ENCODE data around the gene FN1.

FN1 gene

GRCh38 chr2:215354771-215355695 is 80.8 kb downstream of the FN1 start:
- H3K36me3 ChIP-seq (ENCODE audit: control insufficient read depth, insufficient read depth, low read length) = peaks cover 27% of the 10 kb centered on the region
- H3K9me3 ChIP-seq (ENCODE audit: control insufficient read depth, insufficient read depth, low read length) = no peaks in the 10 kb centered on the region
- no peak overlapping the region for H3K4me3 ChIP-seq (ENCODE audit: low read depth, low read length)
- H3K9ac ChIP-seq (ENCODE audit: low read depth, low read length) = no peak overlapping the region
- H3K4me1 ChIP-seq (ENCODE audit: control insufficient read depth, insufficient read depth, low read length) = no peaks in the 10 kb centered on the region
- no peaks in the 10 kb centered on the region for H3K27me3 ChIP-seq (ENCODE audit: control insufficient read depth, insufficient read depth, low read length)
- no peak overlapping the region for H3K27ac ChIP-seq (ENCODE audit: low read depth, low read length)

GRCh38 chr2:215352602-215353001 is 83.3 kb downstream of the FN1 start:
- Histone ChIP-seq H3K27ac (ENCODE audit: low read depth, low read length) (no peak overlapping the region), H3K36me3 (ENCODE audit: control insufficient read depth, insufficient read depth, low read length) (peaks cover 43% of the 10 kb centered on the region), H3K27me3 (ENCODE audit: control insufficient read depth, insufficient read depth, low read length) (no peaks in the 10 kb centered on the region), H3K4me1 (ENCODE audit: control insufficient read depth, insufficient read depth, low read length) (no peaks in the 10 kb centered on the region), H3K9ac (ENCODE audit: low read depth, low read length) (no peak overlapping the region), H3K4me3 (ENCODE audit: low read depth, low read length) (no peak overlapping the region), H3K9me3 (ENCODE audit: control insufficient read depth, insufficient read depth, low read length) (no peaks in the 10 kb centered on the region)

DNA sequence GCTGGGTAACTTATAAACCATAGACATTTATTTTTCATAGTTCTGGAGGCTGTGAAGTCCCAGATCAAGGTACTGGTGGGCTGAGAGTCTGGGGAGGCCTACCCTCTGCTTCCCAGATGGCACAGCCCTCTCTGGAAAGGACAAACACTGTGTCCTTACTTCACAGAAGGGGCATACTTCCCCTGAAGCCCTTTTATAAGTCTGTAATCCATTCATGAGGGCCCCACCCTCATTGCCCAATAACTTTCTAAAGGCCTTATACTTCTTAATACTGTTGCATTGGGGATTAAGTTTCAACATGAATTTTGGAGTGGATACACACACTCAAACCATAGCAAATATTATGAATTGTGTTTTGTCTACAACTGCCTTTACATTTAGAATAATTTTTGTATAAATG is 88.0 kb downstream of the FN1 start:
- Histone ChIP-seq H3K4me1 (ENCODE audit: control insufficient read depth, insufficient read depth, low read length) (no peaks in the 10 kb centered on the region), H3K4me3 (ENCODE audit: low read depth, low read length) (no peak overlapping the region), H3K27me3 (ENCODE audit: control insufficient read depth, insufficient read depth, low read length) (no peaks in the 10 kb centered on the region), H3K9ac (ENCODE audit: low read depth, low read length) (no peak overlapping the region), H3K36me3 (ENCODE audit: control insufficient read depth, insufficient read depth, low read length) (peaks cover 81% of the 10 kb centered on the region), H3K9me3 (ENCODE audit: control insufficient read depth, insufficient read depth, low read length) (no peaks in the 10 kb centered on the region), H3K27ac (ENCODE audit: low read depth, low read length) (no peak overlapping the region)

DNA sequence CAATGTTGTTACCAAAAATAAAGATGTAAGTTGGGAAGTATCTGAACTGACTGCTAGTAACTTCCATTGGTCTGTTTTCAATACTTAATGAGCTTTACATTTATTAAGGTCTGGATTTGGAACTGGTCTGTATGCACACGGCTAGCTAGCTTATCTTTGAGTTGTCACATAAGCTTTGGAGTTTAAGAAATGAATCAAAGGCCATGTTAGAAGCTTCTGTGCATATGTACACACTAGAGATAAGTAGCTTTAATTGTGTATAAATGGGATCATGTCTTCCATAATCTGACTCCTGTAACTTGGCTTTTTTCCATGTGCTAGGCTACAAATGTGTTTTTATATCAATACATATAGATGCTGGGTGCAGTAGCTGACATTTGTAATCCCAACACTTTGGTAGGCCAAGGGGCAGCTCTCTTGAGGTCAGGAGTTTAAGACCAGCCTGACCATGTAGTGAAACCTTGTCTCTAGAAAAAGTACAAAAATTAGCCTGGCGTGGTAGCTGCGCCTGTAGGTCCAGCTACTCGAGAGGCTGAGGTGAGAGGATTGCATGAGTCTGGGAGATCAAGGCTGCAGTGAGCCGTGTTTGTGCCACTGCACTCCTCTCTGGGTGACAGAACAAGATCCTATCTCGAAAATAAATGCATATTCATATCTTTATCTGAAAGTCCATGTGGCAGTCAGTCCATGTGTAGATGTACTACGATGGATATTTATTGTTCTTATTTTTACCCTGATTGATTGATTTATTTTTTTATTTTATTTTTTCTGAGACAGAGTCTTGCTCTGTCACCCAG is 96.8 kb downstream of the FN1 start:
- H3K9me3 ChIP-seq (ENCODE audit: control insufficient read depth, insufficient read depth, low read length) = no peaks in the 10 kb centered on the region
- H3K4me1 ChIP-seq (ENCODE audit: control insufficient read depth, insufficient read depth, low read length) = no peaks in the 10 kb centered on the region
- no peak overlapping the region for H3K9ac ChIP-seq (ENCODE audit: low read depth, low read length)
- H3K36me3 ChIP-seq (ENCODE audit: control insufficient read depth, insufficient read depth, low read length) = peaks cover 96% of the 10 kb centered on the region
- no peak overlapping the region for H3K4me3 ChIP-seq (ENCODE audit: low read depth, low read length)
- no peaks in the 10 kb centered on the region for H3K27me3 ChIP-seq (ENCODE audit: control insufficient read depth, insufficient read depth, low read length)
- no peak overlapping the region for H3K27ac ChIP-seq (ENCODE audit: low read depth, low read length)

DNA sequence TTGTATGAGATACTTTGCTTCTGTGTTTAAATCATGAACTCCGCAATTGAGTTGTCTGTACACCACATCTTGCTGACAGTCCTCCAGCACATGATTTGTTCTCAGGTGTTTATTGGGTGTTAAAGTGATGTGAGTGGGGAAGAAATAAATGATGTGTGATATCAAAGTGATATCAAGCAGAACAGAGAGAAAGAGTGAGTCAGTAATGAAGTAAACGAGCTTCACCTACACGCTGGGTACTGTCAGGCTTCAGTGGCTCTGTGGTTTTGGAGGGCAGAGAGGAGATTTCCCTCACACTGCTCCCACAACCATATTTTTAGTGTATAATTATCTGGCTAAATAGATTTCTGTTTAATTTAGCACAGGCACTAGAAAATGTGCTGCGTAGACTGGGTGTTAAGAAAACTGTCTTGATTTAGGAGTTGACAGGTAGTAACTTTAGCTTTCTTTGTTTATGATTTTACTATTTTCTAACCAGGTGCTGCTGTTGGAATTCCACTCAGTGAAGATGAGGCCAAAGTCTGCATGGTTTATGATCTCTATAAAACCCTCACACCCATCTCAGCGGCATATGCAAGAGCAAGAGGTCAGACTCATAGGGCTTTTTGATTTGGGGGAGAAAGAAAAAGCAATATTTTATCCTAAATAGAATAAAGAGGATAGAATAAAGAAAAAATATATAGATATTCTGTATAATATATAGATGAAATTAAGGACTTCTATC is 102.8 kb downstream of the FN1 start:
- no peaks in the 10 kb centered on the region for H3K27me3 ChIP-seq (ENCODE audit: control insufficient read depth, insufficient read depth, low read length)
- H3K36me3 ChIP-seq (ENCODE audit: control insufficient read depth, insufficient read depth, low read length) = peaks cover 90% of the 10 kb centered on the region
- H3K9me3 ChIP-seq (ENCODE audit: control insufficient read depth, insufficient read depth, low read length) = no peaks in the 10 kb centered on the region
- H3K27ac ChIP-seq (ENCODE audit: low read depth, low read length) = no peak overlapping the region
- no peak overlapping the region for H3K4me3 ChIP-seq (ENCODE audit: low read depth, low read length)
- H3K4me1 ChIP-seq (ENCODE audit: control insufficient read depth, insufficient read depth, low read length) = no peaks in the 10 kb centered on the region
- no peak overlapping the region for H3K9ac ChIP-seq (ENCODE audit: low read depth, low read length)

DNA sequence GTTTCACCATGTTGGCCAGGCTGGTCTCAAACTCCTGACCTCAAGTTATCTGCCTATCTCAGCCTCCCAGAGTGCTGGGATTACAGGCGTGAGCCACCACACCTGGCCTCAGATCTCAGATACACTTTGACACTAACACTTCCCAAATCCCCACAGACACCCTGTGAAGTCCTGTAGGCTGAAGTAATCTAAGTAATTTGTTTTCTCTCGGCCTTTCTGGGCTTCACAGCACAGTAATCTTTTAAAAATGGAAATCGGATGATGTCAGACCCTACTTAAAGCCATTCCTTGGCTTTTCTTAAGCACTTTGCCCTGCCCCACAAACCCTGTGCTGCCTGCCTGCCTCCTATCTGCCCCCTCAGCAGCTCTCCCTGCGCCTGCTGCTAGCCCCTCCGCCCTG is 107.8 kb downstream of the FN1 start:
- H3K36me3 ChIP-seq (ENCODE audit: control insufficient read depth, insufficient read depth, low read length) = peaks cover 92% of the 10 kb centered on the region
- no peaks in the 10 kb centered on the region for H3K4me1 ChIP-seq (ENCODE audit: control insufficient read depth, insufficient read depth, low read length)
- no peak overlapping the region for H3K9ac ChIP-seq (ENCODE audit: low read depth, low read length)
- H3K27me3 ChIP-seq (ENCODE audit: control insufficient read depth, insufficient read depth, low read length) = no peaks in the 10 kb centered on the region
- no peak overlapping the region for H3K4me3 ChIP-seq (ENCODE audit: low read depth, low read length)
- H3K27ac ChIP-seq (ENCODE audit: low read depth, low read length) = no peak overlapping the region
- H3K9me3 ChIP-seq (ENCODE audit: control insufficient read depth, insufficient read depth, low read length) = no peaks in the 10 kb centered on the region

DNA sequence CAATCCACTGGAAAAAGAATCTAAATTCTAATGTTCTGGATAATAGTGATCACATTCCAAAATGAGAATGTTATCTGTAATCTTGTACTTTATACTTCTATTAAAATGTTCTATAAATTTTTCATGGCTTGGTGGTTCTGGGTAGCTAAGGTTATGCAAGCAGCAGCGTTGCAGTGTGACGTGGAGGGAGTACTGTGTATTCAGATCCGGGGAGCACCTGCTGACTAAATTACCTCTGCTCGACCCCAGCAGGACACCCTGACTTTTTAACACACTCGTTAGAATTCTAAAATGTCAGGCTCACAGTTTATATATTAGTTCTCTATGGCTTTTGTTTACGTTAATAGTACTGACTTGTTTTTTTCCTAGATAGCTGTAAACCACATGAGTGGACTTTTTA is 111.1 kb downstream of the FN1 start:
- Histone ChIP-seq H3K27ac (ENCODE audit: low read depth, low read length) (no peak overlapping the region), H3K9me3 (ENCODE audit: control insufficient read depth, insufficient read depth, low read length) (no peaks in the 10 kb centered on the region), H3K4me3 (ENCODE audit: low read depth, low read length) (no peak overlapping the region), H3K4me1 (ENCODE audit: control insufficient read depth, insufficient read depth, low read length) (no peaks in the 10 kb centered on the region), H3K27me3 (ENCODE audit: control insufficient read depth, insufficient read depth, low read length) (no peaks in the 10 kb centered on the region), H3K9ac (ENCODE audit: low read depth, low read length) (no peak overlapping the region), H3K36me3 (ENCODE audit: control insufficient read depth, insufficient read depth, low read length) (peaks cover 83% of the 10 kb centered on the region)

- Histone ChIP-seq H3K4me1 (ENCODE audit: control insufficient read depth, insufficient read depth, low read length) (no peaks in the 10 kb centered on the region), H3K36me3 (ENCODE audit: control insufficient read depth, insufficient read depth, low read length) (peaks cover 84% of the 10 kb centered on the region), H3K27ac (ENCODE audit: low read depth, low read length) (no peak overlapping the region), H3K9me3 (ENCODE audit: control insufficient read depth, insufficient read depth, low read length) (no peaks in the 10 kb centered on the region), H3K4me3 (ENCODE audit: low read depth, low read length) (no peak overlapping the region), H3K9ac (ENCODE audit: low read depth, low read length) (no peak overlapping the region), H3K27me3 (ENCODE audit: control insufficient read depth, insufficient read depth, low read length) (no peaks in the 10 kb centered on the region)
Observed at GRCh38 chr2:215320679-215321078, 115.2 kb downstream of the FN1 start.

GRCh38 chr2:215320102-215320501 is 115.8 kb downstream of the FN1 start:
- H3K27me3 ChIP-seq (ENCODE audit: control insufficient read depth, insufficient read depth, low read length) = no peaks in the 10 kb centered on the region
- H3K9ac ChIP-seq (ENCODE audit: low read depth, low read length) = no peak overlapping the region
- H3K27ac ChIP-seq (ENCODE audit: low read depth, low read length) = no peak overlapping the region
- H3K9me3 ChIP-seq (ENCODE audit: control insufficient read depth, insufficient read depth, low read length) = no peaks in the 10 kb centered on the region
- no peak overlapping the region for H3K4me3 ChIP-seq (ENCODE audit: low read depth, low read length)
- H3K4me1 ChIP-seq (ENCODE audit: control insufficient read depth, insufficient read depth, low read length) = no peaks in the 10 kb centered on the region
- peaks cover 87% of the 10 kb centered on the region for H3K36me3 ChIP-seq (ENCODE audit: control insufficient read depth, insufficient read depth, low read length)

DNA sequence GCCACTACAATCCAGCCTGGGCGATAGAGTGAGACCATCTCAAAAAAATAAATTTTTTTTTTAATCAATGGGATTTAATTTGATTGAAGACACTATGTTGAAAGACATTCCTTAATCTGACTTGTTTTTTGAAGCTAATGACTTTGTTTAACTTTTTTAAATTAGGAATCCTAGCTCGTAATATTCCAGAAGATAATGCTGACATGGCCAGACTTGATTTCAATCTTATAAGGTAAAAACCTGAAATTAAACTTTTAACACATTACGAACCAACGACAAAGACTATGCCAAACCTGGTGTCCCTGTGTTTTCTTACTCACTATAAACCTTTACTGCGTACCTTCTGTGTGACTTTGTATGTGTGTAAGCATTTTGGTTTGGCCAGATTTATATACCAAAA is 116.4 kb downstream of the FN1 start:
- no peak overlapping the region for H3K4me3 ChIP-seq (ENCODE audit: low read depth, low read length)
- no peak overlapping the region for H3K27ac ChIP-seq (ENCODE audit: low read depth, low read length)
- no peaks in the 10 kb centered on the region for H3K4me1 ChIP-seq (ENCODE audit: control insufficient read depth, insufficient read depth, low read length)
- H3K36me3 ChIP-seq (ENCODE audit: control insufficient read depth, insufficient read depth, low read length) = peaks cover 87% of the 10 kb centered on the region
- H3K9me3 ChIP-seq (ENCODE audit: control insufficient read depth, insufficient read depth, low read length) = no peaks in the 10 kb centered on the region
- H3K9ac ChIP-seq (ENCODE audit: low read depth, low read length) = no peak overlapping the region
- H3K27me3 ChIP-seq (ENCODE audit: control insufficient read depth, insufficient read depth, low read length) = no peaks in the 10 kb centered on the region
